Right lobe of liver (tissue), 4 donors: ENCODE data around the gene LPCAT1.

Experiments used
- POLR2A ChIP-seq: fragments of 450-650 bp; IDR thresholded peaks from one replicate; pipeline ENCODE4 v1.6.1; 2017; ENCODE audit warnings: antibody characterized with exemption, mild to moderate bottlenecking
- TF ChIP-seq, protein P1 (sequence below), 4 donors: fragments of 200-600 bp in 3 of 4; fragments of 450-650 bp in 1 of 4; IDR thresholded peaks; one replicate each; pipeline versions ENCODE4 v1.5.1 to v1.8.0; 2016 to 2022; ENCODE audit warnings: antibody characterized with exemption in 4 of 4, mild to moderate bottlenecking in 2 of 4
- donor health status: DM: no; HTN: no; CAD: no.
- donor health status: DM: no; HTN: no; CAD: no.
- donor health status: DM: no; HTN: yes; CAD: no.

DNA sequence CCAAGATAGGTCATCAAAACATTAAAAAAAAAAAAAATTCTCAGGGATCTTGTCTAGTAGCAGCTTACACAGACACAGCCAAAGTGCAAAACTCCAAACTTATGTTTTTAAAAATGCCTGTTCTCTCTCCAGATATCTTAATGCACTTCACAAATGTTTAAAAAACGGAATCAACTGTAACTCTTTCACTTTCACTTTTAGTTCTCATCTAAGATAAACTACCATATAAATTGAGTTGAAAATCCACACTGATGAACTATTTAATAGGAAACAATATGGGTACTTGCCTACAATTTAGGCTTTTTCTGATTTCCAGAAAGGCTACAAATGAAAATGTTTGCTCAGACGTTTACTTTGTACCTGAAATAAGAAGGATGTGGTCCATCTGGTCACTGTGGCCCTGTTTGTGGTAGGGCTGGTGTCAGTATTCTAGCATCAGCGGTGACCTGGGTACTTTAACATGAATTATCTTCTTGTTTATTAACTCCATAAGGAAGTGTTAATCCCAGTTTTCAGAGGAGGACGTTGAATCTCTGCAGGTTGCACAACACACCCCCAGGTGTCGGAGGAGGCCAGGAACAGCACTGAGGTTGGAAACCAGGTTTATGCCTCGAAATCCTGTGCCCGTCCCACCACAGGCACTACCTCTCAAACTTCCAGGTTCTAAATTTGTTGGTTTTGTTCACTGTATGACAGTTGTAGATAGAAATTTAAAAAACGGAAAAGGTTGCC, 13.3 kb upstream of the LPCAT1 start:
- no peak for TF ChIP-seq POLR2A
- TF ChIP-seq, protein P1, sequence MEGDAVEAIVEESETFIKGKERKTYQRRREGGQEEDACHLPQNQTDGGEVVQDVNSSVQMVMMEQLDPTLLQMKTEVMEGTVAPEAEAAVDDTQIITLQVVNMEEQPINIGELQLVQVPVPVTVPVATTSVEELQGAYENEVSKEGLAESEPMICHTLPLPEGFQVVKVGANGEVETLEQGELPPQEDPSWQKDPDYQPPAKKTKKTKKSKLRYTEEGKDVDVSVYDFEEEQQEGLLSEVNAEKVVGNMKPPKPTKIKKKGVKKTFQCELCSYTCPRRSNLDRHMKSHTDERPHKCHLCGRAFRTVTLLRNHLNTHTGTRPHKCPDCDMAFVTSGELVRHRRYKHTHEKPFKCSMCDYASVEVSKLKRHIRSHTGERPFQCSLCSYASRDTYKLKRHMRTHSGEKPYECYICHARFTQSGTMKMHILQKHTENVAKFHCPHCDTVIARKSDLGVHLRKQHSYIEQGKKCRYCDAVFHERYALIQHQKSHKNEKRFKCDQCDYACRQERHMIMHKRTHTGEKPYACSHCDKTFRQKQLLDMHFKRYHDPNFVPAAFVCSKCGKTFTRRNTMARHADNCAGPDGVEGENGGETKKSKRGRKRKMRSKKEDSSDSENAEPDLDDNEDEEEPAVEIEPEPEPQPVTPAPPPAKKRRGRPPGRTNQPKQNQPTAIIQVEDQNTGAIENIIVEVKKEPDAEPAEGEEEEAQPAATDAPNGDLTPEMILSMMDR (IDR thresholded peaks at IDR 0.05) = no peak
